ENCODE measurements around the gene CHRNA3. TPM values are rescaled to one million over a fixed set of nuclear protein-coding genes. Genes with fewer than 3 reads are reported as not detected.

The CHRNA3 gene
- total RNA-seq, 1 experiment from 2014 or later, result not detected

DNA sequence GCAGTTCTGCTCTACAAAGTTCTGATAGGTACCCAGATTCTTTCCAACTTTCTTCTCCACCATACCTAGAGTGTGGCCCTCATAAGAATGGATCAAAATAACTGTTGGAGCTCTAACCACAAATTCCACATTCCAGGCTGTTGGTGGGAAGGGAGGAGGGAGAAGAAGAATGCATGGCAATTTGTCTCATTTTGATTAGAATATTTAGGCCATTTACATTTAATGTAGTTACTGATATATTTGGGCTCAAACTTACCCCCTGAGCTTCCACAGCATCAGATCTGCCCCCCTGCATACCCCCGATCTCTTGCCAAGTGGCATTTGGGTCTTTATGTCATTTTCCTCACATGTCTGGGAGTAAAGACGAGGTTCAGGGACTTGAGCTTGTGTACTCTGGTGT, 12.6 kb upstream of the CHRNA3 start:
- Histone ChIP-seq H3K79me2 (ENCODE audit: insufficient read depth, low read length) (no peaks in the 10 kb centered on the region), H3K9me2 (ENCODE audit: insufficient read depth) (no peaks in the 10 kb centered on the region), H3K4me3 (replicated peaks in 1 of 2; ENCODE audit: low read depth in 1 of 2, low read length in 2 of 2) (no peak overlapping the region), H3K9me3 (ENCODE audit: control insufficient read depth in 1 of 2, insufficient read depth in 1 of 2, low read depth in 1 of 2, low read length in 2 of 2) (peaks cover 6 to 9% of the 10 kb centered on the region in 2 experiments; a peak in 1 of 4 replicates), H2AFZ (ENCODE audit: low read depth, low read length, poor library complexity, severe bottlenecking) (no peak overlapping the region), H3K9ac (ENCODE audit: low read length) (no peak overlapping the region), H4K20me1 (ENCODE audit: insufficient read depth) (no peaks in the 10 kb centered on the region), H3K27ac (ENCODE audit: low read depth, low read length) (no peak overlapping the region), H3K27me3 (ENCODE audit: insufficient read depth, low read length) (no peaks in the 10 kb centered on the region), H3K4me1 (ENCODE audit: control insufficient read depth in 1 of 2, insufficient read depth in 2 of 2, low read length in 2 of 2) (no peaks in the 10 kb centered on the region), H3K36me3 (ENCODE audit: control insufficient read depth in 1 of 2, insufficient read depth in 2 of 2, low read length in 2 of 2) (no peaks in the 10 kb centered on the region), H3K4me2 (ENCODE audit: low read length) (no peak overlapping the region)
- DNase-seq (ENCODE audit: low read depth, low spot score), result no peak
- TF ChIP-seq ELF1 (IDR thresholded peaks at IDR 0.05; ENCODE audit: borderline replicate concordance, low read depth) (no peak), CEBPB (IDR thresholded peaks at IDR 0.05; ENCODE audit: low read depth) (no peak), SP1 (IDR thresholded peaks at IDR 0.05; ENCODE audit: low read depth) (no peak), ZFX (IDR thresholded peaks at IDR 0.05) (no peak), JUND (IDR thresholded peaks at IDR 0.05) (no peak), CBX3 (IDR thresholded peaks at IDR 0.05; ENCODE audit: low read depth) (no peak), ZNF274 (IDR thresholded peaks at IDR 0.05; ENCODE audit: low read depth, low read length) (no peak), YY1 (IDR thresholded peaks at IDR 0.05; ENCODE audit: extremely low read depth, insufficient replicate concordance, low read depth, low read length) (no peak)
- TF ChIP-seq, protein P1, sequence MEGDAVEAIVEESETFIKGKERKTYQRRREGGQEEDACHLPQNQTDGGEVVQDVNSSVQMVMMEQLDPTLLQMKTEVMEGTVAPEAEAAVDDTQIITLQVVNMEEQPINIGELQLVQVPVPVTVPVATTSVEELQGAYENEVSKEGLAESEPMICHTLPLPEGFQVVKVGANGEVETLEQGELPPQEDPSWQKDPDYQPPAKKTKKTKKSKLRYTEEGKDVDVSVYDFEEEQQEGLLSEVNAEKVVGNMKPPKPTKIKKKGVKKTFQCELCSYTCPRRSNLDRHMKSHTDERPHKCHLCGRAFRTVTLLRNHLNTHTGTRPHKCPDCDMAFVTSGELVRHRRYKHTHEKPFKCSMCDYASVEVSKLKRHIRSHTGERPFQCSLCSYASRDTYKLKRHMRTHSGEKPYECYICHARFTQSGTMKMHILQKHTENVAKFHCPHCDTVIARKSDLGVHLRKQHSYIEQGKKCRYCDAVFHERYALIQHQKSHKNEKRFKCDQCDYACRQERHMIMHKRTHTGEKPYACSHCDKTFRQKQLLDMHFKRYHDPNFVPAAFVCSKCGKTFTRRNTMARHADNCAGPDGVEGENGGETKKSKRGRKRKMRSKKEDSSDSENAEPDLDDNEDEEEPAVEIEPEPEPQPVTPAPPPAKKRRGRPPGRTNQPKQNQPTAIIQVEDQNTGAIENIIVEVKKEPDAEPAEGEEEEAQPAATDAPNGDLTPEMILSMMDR (IDR thresholded peaks at IDR 0.05 in 2 of 3, conservative IDR thresholded peaks at IDR 0.05 in 1 of 3; ENCODE audit: borderline replicate concordance in 1 of 3, insufficient read depth in 1 of 3, low read depth in 2 of 3, low read length in 2 of 3), result no peak
- TF ChIP-seq, protein P2, sequence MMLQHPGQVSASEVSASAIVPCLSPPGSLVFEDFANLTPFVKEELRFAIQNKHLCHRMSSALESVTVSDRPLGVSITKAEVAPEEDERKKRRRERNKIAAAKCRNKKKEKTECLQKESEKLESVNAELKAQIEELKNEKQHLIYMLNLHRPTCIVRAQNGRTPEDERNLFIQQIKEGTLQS (IDR thresholded peaks at IDR 0.05), result no peak
- TF ChIP-seq, protein P3, sequence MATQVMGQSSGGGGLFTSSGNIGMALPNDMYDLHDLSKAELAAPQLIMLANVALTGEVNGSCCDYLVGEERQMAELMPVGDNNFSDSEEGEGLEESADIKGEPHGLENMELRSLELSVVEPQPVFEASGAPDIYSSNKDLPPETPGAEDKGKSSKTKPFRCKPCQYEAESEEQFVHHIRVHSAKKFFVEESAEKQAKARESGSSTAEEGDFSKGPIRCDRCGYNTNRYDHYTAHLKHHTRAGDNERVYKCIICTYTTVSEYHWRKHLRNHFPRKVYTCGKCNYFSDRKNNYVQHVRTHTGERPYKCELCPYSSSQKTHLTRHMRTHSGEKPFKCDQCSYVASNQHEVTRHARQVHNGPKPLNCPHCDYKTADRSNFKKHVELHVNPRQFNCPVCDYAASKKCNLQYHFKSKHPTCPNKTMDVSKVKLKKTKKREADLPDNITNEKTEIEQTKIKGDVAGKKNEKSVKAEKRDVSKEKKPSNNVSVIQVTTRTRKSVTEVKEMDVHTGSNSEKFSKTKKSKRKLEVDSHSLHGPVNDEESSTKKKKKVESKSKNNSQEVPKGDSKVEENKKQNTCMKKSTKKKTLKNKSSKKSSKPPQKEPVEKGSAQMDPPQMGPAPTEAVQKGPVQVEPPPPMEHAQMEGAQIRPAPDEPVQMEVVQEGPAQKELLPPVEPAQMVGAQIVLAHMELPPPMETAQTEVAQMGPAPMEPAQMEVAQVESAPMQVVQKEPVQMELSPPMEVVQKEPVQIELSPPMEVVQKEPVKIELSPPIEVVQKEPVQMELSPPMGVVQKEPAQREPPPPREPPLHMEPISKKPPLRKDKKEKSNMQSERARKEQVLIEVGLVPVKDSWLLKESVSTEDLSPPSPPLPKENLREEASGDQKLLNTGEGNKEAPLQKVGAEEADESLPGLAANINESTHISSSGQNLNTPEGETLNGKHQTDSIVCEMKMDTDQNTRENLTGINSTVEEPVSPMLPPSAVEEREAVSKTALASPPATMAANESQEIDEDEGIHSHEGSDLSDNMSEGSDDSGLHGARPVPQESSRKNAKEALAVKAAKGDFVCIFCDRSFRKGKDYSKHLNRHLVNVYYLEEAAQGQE (IDR thresholded peaks at IDR 0.05; ENCODE audit: low read depth), result no peak
- intact Hi-C loops (cut with micrococcal nuclease), result no loop called here
- ChIA-PET RAD21 (ENCODE audit: low non-redundant PET in 1 of 2, low total read pairs in 2 of 2, uncharacterized antibody in 2 of 2, unreplicated experiment in 2 of 2) (no interaction called here), CTCF (no interaction called here), POLR2A (no interaction called here)
- BruUV-seq (replicated peaks), result no TSS peak
- no peak for ATAC-seq

Data from HCT116 (cell line).